GM19240 (cell line): ENCODE results near the gene SPNS2.

Source experiments
- DNase-seq: peaks from one replicate; pipeline ENCODE4 v3.0.0; 2011; ENCODE audit warnings: low spot score; ENCODE audit not compliant: insufficient read length

Gene SPNS2

DNA sequence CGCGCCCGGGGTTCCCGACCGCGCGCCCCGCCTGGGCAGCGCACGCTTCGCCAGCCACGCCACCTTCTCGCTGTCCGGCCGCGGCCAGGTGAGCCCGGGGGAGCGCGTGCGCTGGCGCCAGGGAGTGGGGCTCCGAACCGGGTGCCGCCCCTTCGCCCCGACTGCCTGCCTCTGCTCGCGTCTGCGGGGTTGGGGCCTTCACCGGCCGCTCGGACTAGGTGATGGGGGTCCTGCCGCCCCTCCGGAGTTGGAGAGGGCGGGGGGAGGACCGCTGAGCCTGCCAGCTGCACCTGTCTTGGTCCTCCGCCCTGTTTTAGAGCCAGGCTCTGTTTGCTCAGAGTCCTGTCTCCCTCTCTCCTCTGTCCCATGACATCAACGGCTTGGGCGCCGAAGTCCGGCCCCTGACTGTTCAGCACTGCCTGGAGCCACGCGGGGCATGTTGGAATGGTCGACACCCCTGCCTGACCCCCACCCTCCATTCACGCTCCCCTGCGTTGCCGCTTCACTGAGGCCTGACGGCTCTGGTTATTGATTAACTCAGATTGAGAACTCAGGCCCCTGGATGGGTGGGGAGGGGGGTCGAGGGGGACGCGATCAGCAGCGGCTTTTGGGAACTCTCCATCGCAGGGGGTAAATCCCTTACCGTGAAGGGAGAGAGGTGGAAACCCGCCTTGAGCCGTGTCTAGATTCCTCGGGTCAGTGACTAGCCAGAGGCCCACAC is 86.4 kb downstream of the SPNS2 start:
- no peak for DNase-seq

DNA sequence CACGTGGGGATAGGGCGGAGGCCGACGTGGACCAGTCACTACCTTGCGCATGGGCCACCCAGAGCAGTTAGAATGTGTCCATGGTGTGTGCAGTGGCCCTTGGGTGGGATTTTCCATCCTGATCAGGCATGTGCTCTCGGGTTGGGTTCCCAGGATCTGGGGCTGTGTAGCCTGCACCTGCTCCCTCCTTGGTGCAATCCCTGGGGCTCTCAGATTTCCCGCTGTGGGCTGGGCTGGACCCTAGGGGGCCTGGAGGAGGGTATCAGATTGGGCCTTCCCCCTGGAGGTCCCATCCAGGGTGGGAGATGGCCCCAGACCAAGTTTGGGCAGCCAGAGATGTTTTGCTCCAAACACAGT is 86.9 kb downstream of the SPNS2 start:
- no peak for DNase-seq

DNA sequence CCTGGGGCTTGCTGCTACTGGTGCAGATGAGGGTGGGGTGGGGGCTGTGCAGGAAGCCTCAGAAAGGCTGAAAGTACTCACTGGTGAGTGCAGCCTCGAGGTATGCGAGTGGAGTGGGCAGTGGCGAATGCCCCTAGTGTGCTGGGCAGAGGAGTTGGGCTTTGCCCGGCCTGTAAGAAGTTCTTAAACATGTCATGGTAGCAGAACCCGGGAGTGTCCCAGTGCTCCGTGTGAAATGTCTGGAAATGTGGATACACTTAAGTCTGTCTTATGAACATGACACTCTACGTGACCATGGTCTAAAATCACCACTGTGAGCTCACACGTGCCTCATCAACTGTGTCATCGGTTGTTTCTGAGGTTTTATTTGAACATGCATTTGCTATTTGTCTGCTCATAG is 87.4 kb downstream of the SPNS2 start:
- DNase-seq: no peak

DNA sequence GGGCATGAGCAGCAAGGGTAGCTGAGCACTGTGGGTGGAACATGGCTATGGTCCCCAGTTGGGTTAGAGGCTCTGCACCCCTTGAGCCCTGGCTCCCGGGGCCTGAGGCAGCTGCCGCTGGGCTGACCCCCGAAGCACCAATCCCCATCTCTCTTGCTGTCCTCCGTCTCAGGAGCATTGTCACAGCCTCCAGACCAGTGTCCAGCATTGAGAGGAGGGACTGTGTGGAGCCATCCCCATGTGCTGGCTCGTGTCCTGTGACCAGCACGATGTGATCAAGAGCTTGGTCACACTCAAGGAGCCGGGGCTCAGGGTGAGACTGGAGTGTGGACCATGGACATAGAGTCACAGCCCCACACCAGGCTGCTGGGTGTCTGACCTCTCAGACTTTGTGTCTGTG is 88.5 kb downstream of the SPNS2 start:
- DNase-seq: no peak

DNA sequence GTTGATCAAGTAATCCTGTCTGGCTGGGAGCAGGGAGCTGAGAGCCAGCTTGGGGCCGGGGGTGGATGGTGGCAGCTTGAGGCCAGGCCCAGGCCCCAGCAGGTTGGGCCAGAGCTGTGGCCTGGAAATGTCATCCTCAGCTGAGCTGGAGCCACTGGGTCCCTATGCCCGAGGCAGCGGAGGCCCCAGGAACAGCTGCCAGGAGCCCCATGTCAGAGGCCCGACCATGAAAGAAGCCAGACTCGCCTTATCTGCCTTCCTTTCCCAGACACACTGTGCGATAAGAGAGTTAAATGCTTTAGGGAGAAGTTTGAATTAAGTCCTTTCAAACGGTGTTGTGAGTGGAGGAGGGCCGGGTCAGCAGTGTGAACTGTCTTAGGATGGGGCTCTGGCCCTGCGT is 89.1 kb downstream of the SPNS2 start:
- DNase-seq: no peak

DNA sequence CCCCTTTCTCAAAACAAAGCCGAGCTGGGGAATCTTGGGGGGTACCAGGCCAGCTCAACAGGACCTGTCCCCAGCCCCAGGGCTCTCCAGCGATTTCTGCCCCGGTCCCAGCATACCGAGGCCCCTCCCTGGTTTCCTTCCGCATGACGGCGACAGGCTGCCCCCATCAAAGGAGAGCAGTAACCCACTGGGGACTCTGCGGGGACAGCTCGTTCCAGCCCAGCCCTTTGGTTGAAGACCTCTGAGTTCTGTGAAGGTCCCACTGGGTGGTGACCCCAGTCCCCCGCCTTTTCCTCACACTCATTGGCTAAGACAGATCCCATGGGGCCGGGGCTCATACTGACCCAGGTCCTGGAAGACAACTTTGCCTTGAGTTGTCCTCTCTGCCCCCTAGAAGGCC is 89.7 kb downstream of the SPNS2 start:
- no peak for DNase-seq
